ENCODE measurements around the gene DLGAP1. TPM values are rescaled to one million over a fixed set of nuclear protein-coding genes. Genes with fewer than 3 reads are reported as not detected.

DLGAP1 gene
- total and polyA plus RNA-seq, 2 of the 4 experiments (the other 2 are of a cell fraction), result under 0.01 to 0.09 TPM

GRCh38 chr18:4224031-4224704 is 230.9 kb downstream of the DLGAP1 start:
- in situ Hi-C loops (cut with MboI; ENCODE audit: low sequenced_read_pairs) (no loop called here), intact Hi-C loops (cut with micrococcal nuclease) (no loop called here), dilution Hi-C loops (cut with HindIII; ENCODE audit: low sequenced_read_pairs, unreplicated experiment) (no loop called here)
- no peak overlapping the region for H3K56ac ChIP-seq (ENCODE audit: extremely low read depth, insufficient read depth, low read length)
- H3K14ac ChIP-seq (replicated peaks; ENCODE audit: low read depth, low read length), result no peak overlapping the region
- H3K23ac ChIP-seq (ENCODE audit: low read depth, low read length), result no peak overlapping the region
- H3K4me3 ChIP-seq (ENCODE audit: insufficient read depth, low read depth, low read length), result no peak overlapping the region
- no peak for TF ChIP-seq CTCF (conservative IDR thresholded peaks at IDR 0.05; ENCODE audit: low read depth, low read length)
- no peak for TF ChIP-seq NFE2L2 (IDR thresholded peaks at IDR 0.05; ENCODE audit: low read depth, low read length)
- no peak for TF ChIP-seq FOS (IDR thresholded peaks at IDR 0.05; ENCODE audit: low read depth, low read length)
- TF ChIP-seq RAD21 (IDR thresholded peaks at IDR 0.05; ENCODE audit: low read length), result no peak
- TF ChIP-seq MXI1 (IDR thresholded peaks at IDR 0.05; ENCODE audit: borderline replicate concordance, low read depth, low read length), result no peak
- TF ChIP-seq ELK1 (IDR thresholded peaks at IDR 0.05; ENCODE audit: borderline replicate concordance, low read depth, low read length), result no peak
- no peak for TF ChIP-seq SMC3 (IDR thresholded peaks at IDR 0.05; ENCODE audit: low read depth, low read length)
- TF ChIP-seq RFX5 (IDR thresholded peaks at IDR 0.05; ENCODE audit: low read depth, low read length), result no peak
- TF ChIP-seq USF2 (IDR thresholded peaks at IDR 0.05; ENCODE audit: low read depth, low read length), result no peak
- TF ChIP-seq RCOR1 (IDR thresholded peaks at IDR 0.05; ENCODE audit: insufficient replicate concordance, low read length), result no peak
- TF ChIP-seq CEBPB (IDR thresholded peaks at IDR 0.05; ENCODE audit: low read depth, low read length), result no peak
- TF ChIP-seq MAFK (IDR thresholded peaks at IDR 0.05; ENCODE audit: low read depth, low read length), result no peak
- TF ChIP-seq CHD1 (IDR thresholded peaks at IDR 0.05; ENCODE audit: low read depth, low read length), result no peak
- no peak for TF ChIP-seq BHLHE40 (IDR thresholded peaks at IDR 0.05; ENCODE audit: low read depth, low read length)
- no peak for TF ChIP-seq MAZ (IDR thresholded peaks at IDR 0.05; ENCODE audit: borderline replicate concordance, low read depth, low read length)
- TF ChIP-seq POLR2A (IDR thresholded peaks at IDR 0.05; ENCODE audit: low read depth, low read length), result no peak
- H3K27ac ChIP-seq (ENCODE audit: insufficient read depth, low read length), result no peak overlapping the region
- H2BK120ac ChIP-seq (ENCODE audit: low read depth, low read length), result no peak overlapping the region
- H3K4me1 ChIP-seq (ENCODE audit: control insufficient read depth, insufficient read depth, low read length), result no peaks in the 10 kb centered on the region
- H3K4me2 ChIP-seq (ENCODE audit: low read depth, low read length), result no peak overlapping the region
- ChIA-PET POLR2A (ENCODE audit: unreplicated experiment) (no interaction called here), CTCF (no interaction called here)
- no peak overlapping the region for H2AK5ac ChIP-seq (ENCODE audit: low read depth, low read length)
- no peak overlapping the region for H3K4ac ChIP-seq (ENCODE audit: low read depth, low read length)
- H4K5ac ChIP-seq (ENCODE audit: low read depth, low read length), result no peak overlapping the region
- ATAC-seq (ENCODE audit: low read depth) (no peak), DNase-seq (no peak)
- no peaks in the 10 kb centered on the region for H3K9me1 ChIP-seq (ENCODE audit: insufficient read depth, low read length)
- 31% methylated on average over 2 of the region's 4 CpGs; no CpG with 5 or more reads in 1 of the 2 experiments for WGBS, 2 experiments (ENCODE audit: extremely low coverage in 2 of 2, insufficient read length in 1 of 2)
- no TSS peak for BruUV-seq (replicated peaks)
- H3K79me1 ChIP-seq (ENCODE audit: low read depth in 1 of 2, low read length in 2 of 2), result no peaks in the 10 kb centered on the region
- H2BK20ac ChIP-seq (ENCODE audit: low read depth, low read length), result no peak overlapping the region
- H3K9me3 ChIP-seq (ENCODE audit: control insufficient read depth, insufficient read depth, low read length), result peaks cover 9% of the 10 kb centered on the region; the same call in 1 of the 2 replicates
- no peak overlapping the region for H2AFZ ChIP-seq (replicated peaks; ENCODE audit: low read length, poor library complexity)
- no peak overlapping the region for H3K9ac ChIP-seq (ENCODE audit: low read depth, low read length)
- no peak overlapping the region for H4K8ac ChIP-seq (ENCODE audit: low read depth in 2 of 2, low read length in 2 of 2)
- H2AK9ac ChIP-seq (replicated peaks; ENCODE audit: low read depth, low read length, poor library complexity), result no peak overlapping the region
- no peaks in the 10 kb centered on the region for H4K20me1 ChIP-seq (ENCODE audit: insufficient read depth, low read length)
- no peak overlapping the region for H2BK15ac ChIP-seq (ENCODE audit: low read depth, low read length)
- no peaks in the 10 kb centered on the region for H3K27me3 ChIP-seq (ENCODE audit: control insufficient read depth, insufficient read depth, low read length)
- H3K18ac ChIP-seq (ENCODE audit: low read depth, low read length), result no peak overlapping the region
- no peaks in the 10 kb centered on the region for H3K36me3 ChIP-seq (ENCODE audit: control insufficient read depth, insufficient read depth, low read length)
- no peak overlapping the region for H4K91ac ChIP-seq (ENCODE audit: insufficient read depth, low read depth, low read length)
- no peak overlapping the region for H2BK5ac ChIP-seq (ENCODE audit: low read depth, low read length, poor library complexity, severe bottlenecking)
